HG03457 (cell line): Measurements from ENCODE around the gene RABGGTA.

Experiments used
- ATAC-seq: cut with Tn5 transposase; IDR thresholded peaks from one replicate; pipeline ENCODE4 v1.9.1; 2021; ENCODE audit warnings: moderate number of reproducible peaks; ENCODE audit not compliant: unreplicated experiment

RABGGTA gene

DNA sequence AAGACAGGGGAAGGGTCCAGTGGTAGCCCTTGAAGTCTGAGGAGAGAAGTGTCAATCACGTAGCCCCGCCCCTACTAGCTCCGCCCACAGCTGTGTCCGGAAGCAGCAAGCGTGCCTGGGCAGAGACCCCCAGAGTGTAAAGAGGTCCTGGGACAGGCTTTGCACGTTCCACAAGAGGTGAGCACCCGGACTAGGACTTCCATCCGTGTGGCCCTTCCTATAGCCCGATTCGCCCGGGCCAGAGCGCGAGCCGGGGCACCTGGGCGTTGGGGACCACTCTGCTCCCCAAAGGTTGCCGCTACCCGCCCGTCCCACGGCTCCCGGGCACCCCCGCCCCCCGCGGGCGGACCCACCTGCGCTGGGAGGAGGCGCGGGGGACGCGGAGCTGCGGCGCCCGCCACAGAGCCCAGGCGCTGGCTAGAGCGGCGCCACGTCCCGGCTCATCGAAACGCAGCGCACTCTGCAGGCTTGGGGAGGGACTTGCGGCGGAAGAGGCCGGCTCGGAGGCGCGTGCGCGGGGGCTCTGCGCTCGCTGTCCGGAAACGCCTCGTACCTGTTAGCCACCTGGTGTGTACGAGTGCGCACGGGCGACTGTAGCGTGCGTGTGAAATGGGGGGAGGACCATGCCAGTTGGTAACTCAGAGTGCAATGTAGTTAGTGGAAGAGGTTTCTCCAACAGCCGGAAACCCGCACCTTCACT, at the start of gene RABGGTA:
TSS of gene RABGGTA (minus strand) at position 464 of the 700 bp plus-strand sequence. CDS start 482 bp downstream, outside the sequence.
- peak; percentile 71 for ATAC-seq

DNA sequence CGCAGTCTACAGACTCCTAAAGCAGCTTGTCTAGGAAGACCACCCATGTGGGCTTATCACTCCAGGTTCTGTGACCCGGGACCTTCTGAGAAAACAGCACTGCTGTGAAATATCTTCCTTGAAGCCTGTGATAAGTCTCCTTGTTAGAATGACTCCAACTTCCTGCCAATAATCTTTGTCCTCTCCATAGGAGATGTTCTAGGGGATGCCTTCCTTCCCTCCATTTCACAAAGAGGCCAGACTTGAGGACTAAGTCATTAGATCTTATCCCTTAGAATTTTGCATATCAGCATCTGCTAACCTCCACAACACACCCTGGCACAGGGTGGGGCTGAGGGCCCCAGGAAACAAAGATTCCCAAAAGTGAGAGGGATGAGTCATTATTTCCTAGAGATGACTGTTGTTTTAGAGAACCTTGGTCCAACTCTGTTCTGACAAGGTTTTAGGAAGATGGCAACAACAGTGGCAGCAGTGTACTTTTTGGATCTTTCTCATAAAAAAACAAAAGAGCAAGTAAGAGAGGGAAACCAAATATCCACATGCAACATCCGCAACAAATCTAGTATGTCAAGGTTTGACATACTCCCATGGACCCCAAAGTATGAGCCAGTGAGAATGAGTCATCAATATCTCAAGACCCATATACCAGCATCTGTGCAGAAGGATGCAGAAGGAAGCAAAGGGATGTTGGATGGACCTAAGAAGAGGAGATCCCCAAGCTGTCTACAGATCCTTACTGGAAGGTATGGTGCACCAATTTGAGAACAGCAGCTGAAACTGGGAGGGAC, 45.9 kb upstream of the RABGGTA start:
- no peak for ATAC-seq

- ATAC-seq: no peak
These were observed 45.2 kb upstream of the RABGGTA start for GRCh38 chr14:24316597-24316950.

GRCh38 chr14:24315807-24316596, 44.6 kb upstream of the RABGGTA start:
- ATAC-seq: no peak

DNA sequence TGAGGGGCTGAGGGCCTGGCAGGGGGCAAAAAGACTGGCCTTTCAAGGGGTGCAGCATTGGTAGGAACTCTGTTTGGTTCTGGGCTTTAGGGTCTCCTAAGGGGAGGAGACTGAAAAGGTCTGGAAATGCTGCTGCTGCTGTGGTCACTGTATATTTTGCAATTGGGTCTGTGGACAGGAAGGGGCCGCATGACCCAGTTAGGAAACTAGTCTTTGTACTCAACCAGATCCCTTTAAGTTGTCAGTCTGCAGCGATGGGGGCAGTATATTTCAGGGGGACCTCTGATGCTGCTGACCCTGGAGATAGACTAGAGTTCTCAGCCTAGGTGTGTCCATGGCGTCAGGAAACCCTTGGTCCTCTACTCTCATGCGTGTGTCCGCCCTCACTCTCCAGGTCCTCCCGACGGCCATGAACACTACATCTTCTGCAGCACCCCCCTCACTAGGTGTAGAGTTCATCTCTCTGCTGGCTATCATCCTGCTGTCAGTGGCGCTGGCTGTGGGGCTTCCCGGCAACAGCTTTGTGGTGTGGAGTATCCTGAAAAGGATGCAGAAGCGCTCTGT, 43.9 kb upstream of the RABGGTA start:
- ATAC-seq: no peak

- no peak for ATAC-seq
These were observed 43.2 kb upstream of the RABGGTA start for GRCh38 chr14:24314377-24315193.

DNA sequence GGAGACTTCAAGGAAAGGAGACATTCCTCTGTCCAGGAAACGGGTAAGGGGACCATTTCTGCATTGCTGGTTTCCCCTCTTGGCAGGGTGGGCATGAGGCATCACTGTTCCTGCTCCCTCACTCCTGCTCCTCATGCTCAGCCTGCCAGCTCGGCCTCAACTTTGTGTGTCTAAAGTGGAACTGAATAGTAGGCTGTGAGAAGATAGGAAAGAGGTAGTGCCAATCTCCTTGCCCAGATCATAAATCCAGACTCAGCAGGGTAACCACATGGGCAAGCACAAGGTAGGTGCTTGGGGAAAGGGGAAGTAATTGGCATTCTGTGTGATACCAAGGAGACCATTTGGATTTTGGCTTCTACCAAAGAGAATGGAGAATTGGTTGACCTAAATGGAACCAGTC, 42.5 kb upstream of the RABGGTA start:
- ATAC-seq: no peak

GRCh38 chr14:24312736-24313507, 41.5 kb upstream of the RABGGTA start:
- no peak for ATAC-seq

DNA sequence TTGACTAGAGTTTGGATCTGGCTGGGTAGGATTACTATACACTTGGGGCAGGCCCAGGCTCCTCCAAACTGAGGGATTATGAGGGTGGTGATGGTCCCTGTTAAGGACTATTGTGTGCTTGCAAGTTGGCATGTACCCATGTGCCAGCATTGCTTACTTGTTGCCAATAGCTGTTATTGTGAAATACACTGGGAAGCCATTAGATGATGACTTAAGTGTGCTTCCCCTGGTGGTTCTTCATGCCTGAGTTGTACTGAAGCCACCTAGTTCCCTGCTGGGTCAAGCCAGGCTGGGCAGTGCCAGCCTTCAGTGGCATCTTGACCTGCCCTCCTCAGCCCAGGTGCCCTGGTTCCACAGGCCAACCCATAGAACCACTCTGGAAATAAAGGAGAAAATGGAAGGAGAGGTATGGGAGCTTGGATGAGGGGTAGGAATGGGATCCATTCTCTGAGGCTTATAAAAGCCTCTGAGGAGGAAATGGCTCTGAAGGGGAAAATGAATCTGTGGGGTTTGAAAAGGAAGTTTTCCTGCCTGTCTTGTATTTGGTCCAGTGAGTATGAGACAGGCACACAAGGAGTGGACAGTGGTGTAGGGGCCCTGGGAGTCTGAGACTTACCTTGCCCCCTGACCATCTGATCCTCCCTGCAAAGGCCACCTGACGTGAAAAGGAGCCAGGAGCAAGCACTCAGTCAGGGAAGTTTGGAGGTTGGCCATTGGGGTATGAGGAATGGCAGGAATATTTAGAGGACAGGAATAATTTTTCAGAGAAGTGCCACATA, 40.6 kb upstream of the RABGGTA start:
- no peak for ATAC-seq

DNA sequence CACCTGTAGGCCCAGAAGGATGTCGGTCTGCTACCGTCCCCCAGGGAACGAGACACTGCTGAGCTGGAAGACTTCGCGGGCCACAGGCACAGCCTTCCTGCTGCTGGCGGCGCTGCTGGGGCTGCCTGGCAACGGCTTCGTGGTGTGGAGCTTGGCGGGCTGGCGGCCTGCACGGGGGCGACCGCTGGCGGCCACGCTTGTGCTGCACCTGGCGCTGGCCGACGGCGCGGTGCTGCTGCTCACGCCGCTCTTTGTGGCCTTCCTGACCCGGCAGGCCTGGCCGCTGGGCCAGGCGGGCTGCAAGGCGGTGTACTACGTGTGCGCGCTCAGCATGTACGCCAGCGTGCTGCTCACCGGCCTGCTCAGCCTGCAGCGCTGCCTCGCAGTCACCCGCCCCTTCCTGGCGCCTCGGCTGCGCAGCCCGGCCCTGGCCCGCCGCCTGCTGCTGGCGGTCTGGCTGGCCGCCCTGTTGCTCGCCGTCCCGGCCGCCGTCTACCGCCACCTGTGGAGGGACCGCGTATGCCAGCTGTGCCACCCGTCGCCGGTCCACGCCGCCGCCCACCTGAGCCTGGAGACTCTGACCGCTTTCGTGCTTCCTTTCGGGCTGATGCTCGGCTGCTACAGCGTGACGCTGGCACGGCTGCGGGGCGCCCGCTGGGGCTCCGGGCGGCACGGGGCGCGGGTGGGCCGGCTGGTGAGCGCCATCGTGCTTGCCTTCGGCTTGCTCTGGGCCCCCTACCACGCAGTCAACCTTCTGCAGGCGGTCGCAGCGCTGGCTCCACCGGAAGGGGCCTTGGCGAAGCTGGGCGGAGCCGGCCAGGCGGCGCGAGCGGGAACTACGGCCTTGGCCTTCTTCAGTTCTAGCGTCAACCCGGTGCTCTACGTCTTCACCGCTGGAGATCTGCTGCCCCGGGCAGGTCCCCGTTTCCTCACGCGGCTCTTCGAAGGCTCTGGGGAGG, 39.5 kb upstream of the RABGGTA start, which contains the start of gene LTB4R:
TSS of gene LTB4R (plus strand) at position 857 of the 959 bp plus-strand sequence. CDS start 4,150 bp downstream, outside the sequence.
- ATAC-seq: peak; percentile 41

DNA sequence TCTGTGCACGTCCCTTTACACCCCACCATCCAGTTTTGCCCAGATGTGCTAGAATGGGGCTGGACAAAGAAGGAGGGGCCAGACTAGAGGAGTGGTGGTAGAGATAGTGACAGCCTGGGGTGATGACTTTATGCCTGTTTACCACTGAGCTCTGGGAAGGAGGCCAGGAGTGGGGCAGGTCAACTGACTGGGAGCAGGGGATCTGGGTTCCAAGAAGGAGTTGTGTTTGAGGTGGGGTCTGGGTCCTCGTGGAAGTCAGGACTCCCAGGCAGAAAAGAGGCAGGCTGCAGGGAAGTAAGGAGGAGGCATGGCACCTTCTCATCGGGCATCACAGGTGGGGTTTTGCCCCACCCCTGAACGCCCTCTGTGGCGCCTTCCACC, 38.9 kb upstream of the RABGGTA start:
- no peak for ATAC-seq

- ATAC-seq: no peak
These were observed 38.3 kb upstream of the RABGGTA start, which contains the start of gene LTB4R2 for GRCh38 chr14:24309538-24310264. LTB4R2 (plus strand) TSS chr14:24310140; CDS start chr14:24310665, 525 bp downstream.

DNA sequence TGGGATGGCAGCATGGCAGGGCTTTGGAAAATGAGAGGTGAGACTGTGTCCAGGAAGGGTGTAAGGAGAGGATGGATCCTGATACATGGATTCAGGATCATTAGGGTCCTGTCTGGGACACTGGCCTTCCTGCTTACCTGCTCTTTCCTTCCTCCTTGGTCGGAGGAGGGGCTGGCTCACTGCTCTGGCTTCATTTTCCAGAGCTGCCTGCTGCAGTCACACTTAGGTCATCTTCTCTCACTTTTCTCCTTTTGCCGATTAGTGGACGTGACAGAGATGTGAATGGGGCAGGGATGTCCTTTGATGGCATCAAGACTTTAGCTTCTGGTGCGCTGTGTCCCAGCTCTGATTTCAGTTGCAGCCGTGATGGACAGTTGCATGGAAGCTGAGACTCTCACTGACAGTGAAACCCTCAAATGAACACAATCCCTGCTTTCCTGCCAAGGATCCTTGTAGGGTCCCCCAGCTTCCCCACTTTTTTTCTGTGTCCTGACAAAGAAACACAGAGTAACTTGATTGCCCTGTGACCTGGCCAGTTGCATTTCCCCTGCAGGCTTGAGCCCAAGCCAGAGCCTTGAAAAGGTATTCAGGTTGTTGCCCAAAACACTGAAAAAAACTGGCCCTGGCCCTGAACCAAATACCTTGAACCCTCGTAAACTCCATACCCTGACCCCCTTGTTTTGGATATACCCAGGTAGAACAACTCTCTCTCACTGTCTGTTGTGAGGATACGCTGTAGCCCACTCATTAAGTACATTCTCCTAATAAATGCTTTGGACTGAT, 37.1 kb upstream of the RABGGTA start:
- ATAC-seq: no peak

DNA sequence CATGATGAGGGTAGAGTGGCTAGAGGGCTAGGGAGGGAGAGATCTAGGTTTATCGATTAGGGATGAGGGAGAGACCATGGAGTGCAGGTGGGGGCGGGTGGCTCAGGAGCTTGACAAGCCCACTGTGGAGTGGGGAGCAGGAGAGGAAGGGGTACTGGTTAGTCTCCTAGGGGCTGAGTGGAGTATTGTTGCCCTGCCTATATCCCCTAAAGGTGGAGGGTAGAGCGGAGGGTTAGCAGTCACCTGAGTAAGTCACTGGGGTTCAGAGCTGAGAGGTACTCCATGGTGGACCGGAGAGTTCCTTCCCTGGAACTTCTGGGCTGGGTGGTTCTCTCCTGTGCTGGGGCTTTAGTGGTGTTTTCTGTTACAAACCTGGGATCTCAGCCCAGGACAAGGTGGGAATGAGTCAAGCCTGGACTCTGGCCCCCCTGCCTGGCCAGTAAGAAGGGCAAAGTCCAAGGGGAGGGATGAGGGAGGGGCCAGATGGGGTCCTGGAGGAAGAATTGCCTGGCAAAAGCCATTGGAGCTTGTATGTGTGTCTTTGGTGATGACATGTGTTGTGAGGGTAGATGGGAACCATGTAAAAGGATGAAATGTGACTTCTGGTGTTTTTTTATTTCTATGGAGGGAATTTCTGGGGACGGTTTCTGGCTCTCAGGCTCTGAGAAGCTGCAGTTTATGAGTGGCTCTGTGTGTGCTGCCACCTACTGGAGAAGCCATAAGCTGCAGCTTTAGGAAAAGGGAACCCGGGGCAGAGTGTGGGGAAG, 36.4 kb upstream of the RABGGTA start, which contains the start of gene CIDEB:
TSS of gene CIDEB (minus strand) at position 403 of the 767 bp plus-strand sequence. CDS start at position 284, 119 bp downstream.
- no peak for ATAC-seq

DNA sequence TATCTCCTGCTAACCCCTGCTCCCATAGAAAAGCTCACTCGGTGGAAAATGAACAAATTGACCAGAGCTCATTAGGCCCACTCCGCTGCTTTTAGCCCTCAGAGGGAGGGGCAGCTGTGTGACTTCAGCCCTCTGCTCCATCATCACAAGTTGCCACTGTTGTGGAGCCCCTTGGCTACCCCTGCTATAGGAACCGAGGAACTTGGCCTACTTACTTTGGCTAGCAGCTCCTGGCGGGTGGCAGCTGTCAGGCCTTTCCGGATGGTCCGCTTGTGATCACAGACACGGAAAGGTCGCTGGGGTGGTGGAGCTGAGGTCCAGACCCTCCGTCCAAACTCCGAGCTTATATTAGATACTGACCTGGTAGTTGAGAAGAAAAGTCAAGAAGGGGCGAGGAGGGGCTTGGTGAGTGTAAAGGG, 35.8 kb upstream of the RABGGTA start:
- ATAC-seq: no peak
